Omental fat pad (tissue), 4 donors: ENCODE data around the gene TRA2A. TPM values are rescaled to one million over a fixed set of nuclear protein-coding genes. Genes with fewer than 3 reads are reported as not detected.
A peak's percentile ranks its signal among the peaks of the same experiment; 100 is the strongest.

Experiments used
- ATAC-seq: fragments of 150-250 bp; one replicate; pipeline ENCODE4 v1.9.1; 2016; ENCODE audit warnings: mild to moderate bottlenecking, moderate library complexity; ENCODE audit not compliant: low FRiP score
- DNase-seq: peaks from one replicate; pipeline ENCODE4 v3.0.0-alpha.2; 2019; ENCODE audit warnings: low spot score
- CTCF ChIP-seq, 3 donors: fragments of 450-650 bp; IDR thresholded peaks; one replicate each; pipeline ENCODE4 v1.5.1; 2016 to 2017; ENCODE audit warnings: antibody characterized with exemption in 3 of 3, mild to moderate bottlenecking in 3 of 3, moderate library complexity in 2 of 3
- total RNA-seq, 4 donors: library from RNA; depleted of rRNA; stranded (reverse); fragments of >200 nt; gene quantifications; one replicate each; pipeline ENCODE4 v1.1.0, GENCODE V29; 2016

Gene TRA2A
- total RNA-seq, 4 donors from 2014 or later: 33.5 to 59.7 (median 40.7) TPM

DNA sequence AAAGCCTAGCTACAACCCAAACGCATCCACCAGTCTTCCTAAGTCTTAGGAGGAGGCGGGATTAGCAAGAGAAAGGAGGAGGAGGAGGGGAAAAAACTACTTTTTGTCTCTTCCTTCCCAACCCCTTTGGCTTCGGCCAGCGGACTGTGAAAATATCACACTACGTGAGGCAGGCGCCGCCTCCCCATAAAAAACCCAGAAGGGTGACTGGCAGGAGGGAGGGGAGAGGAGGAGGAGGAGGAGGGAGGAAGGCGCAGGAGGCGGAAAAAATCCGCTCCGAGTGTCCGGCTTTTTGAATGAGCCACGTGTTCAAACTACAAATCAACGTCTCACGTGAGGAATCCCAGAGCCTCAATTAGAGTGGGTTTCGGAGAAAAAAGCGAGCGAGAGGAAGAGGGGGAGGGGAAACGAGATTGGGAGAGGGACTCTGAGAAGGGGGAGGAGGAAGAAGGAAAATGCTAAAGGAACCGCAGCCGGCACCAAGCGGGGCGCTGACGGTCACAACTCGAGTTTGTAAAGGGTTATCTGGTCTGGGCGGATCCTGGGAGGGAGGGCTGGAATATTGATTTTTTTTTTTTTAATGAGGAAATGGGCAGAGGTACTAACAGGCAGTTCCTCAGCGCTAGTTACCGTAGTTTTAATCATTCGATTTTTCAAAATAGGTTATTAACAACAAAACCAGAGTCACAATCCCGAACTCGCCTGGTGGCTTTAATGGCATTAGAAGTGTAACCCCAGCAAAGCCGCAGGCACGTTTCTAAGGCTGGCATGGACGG lies 61.3 kb downstream of the TRA2A start, which contains the start of gene IGF2BP3:
Gene IGF2BP3, minus strand, starts transcription at position 162 of the 776 bp plus-strand sequence. CDS start 381 bp downstream, outside the sequence.
- ATAC-seq (no peak), DNase-seq (no peak)
- TF ChIP-seq CTCF (IDR thresholded peaks at IDR 0.05): no peak

GRCh38 chr7:23469961-23470250 lies 61.9 kb downstream of the TRA2A start:
- ATAC-seq (no peak), DNase-seq (no peak)
- no peak for TF ChIP-seq CTCF (IDR thresholded peaks at IDR 0.05)

GRCh38 chr7:23469150-23469960 lies 62.4 kb downstream of the TRA2A start:
- TF ChIP-seq CTCF (IDR thresholded peaks at IDR 0.05): no peak
- DNase-seq (no peak), ATAC-seq (no peak)

GRCh38 chr7:23468526-23469149 lies 63.1 kb downstream of the TRA2A start:
- DNase-seq (no peak), ATAC-seq (no peak)
- TF ChIP-seq CTCF (IDR thresholded peaks at IDR 0.05): no peak

GRCh38 chr7:23467806-23468525 lies 63.8 kb downstream of the TRA2A start:
- no peak for DNase-seq
- peak; percentile 36 for ATAC-seq
- TF ChIP-seq CTCF (IDR thresholded peaks at IDR 0.05): no peak

GRCh38 chr7:23467291-23467805 lies 64.4 kb downstream of the TRA2A start:
- no peak for DNase-seq
- no peak for TF ChIP-seq CTCF (IDR thresholded peaks at IDR 0.05)
- no peak for ATAC-seq
